Heart right ventricle (tissue), 16 donors: ENCODE measurements around the gene TIMP2. TPM values are rescaled to one million over a fixed set of nuclear protein-coding genes. Genes with fewer than 3 reads are reported as not detected.
"Not testable (repeated sequence)": the region's sequence is repeated elsewhere in the genome, so short reads cannot be mapped to it uniquely, and the experiment has no call there.

Source experiments
- ATAC-seq, 8 donors: fragments of 200-7000 bp; cut with Tn5 transposase; one replicate each; pipeline ENCODE4 v1.9.1; 2020; ENCODE audit warnings: mild to moderate bottlenecking in 8 of 8, moderate library complexity in 8 of 8, moderate number of reproducible peaks in 1 of 8
- DNase-seq, 2 donors: peaks; one replicate each; pipeline ENCODE4 v3.0.0-alpha.2; 2020
- H3K27ac ChIP-seq, 10 donors: fragments of 200-600 bp; sonication (generic) in 2 of 10; one replicate each; pipeline versions ENCODE4 v1.5.0 to v1.8.0; 2020 to 2022; ENCODE audit warnings: mild to moderate bottlenecking in 3 of 10
- H3K27me3 ChIP-seq, 7 donors: fragments of 200-600 bp; one replicate each; pipeline ENCODE4 v1.8.0; 2021 to 2022; ENCODE audit warnings: mild to moderate bottlenecking in 2 of 7
- H3K36me3 ChIP-seq, 9 donors: fragments of 200-600 bp; sonication (generic) in 1 of 9; one replicate each; pipeline versions ENCODE4 v1.5.0 to v1.8.0; 2020 to 2022; ENCODE audit warnings: mild to moderate bottlenecking in 2 of 9
- H3K4me1 ChIP-seq, 9 donors: fragments of 200-600 bp; sonication (generic) in 1 of 9; one replicate each; pipeline versions ENCODE4 v1.5.0 to v1.8.0; 2020 to 2022; ENCODE audit warnings: mild to moderate bottlenecking in 4 of 9
- H3K4me3 ChIP-seq, 10 donors: fragments of 200-600 bp; sonication (generic) in 2 of 10; one replicate each; pipeline versions ENCODE4 v1.5.0 to v1.8.0; 2020 to 2022; ENCODE audit warnings: mild to moderate bottlenecking in 7 of 10, moderate library complexity in 2 of 10
- H3K9me3 ChIP-seq, 11 donors: fragments of 200-600 bp in 10 of 11; sonication (generic) in 2 of 11; one replicate each; pipeline versions ENCODE4 v1.5.0 to v1.8.0; 2013 to 2022; ENCODE audit warnings: mild to moderate bottlenecking in 2 of 11, control low read depth in 1 of 11, moderate library complexity in 1 of 11
- WGBS, 2 donors: extraction: QIAGEN DNeasy Blood & Tissue Kit; methylation state at CpG; one replicate each; pipeline ENCODE4 v1.1.7; 2013; ENCODE audit warnings: inconsistent platforms in 1 of 2; 5-methylcytosine and 5-hydroxymethylcytosine counted together
- intact Hi-C, 10 donors: fragments of 100-400 bp; cut with DNase I; formaldehyde crosslinking; loops; one replicate each; pipeline versions ENCODE4 v1.11.1 to v1.14.2; 2022
- polyA plus RNA-seq, 2 donors: library from polyadenylated mRNA; stranded (reverse); fragments of 200-250 nt; gene quantifications; one replicate each; pipeline ENCODE4 v1.2.3, GENCODE V29; 2013
- total RNA-seq, 10 donors: library from RNA; stranded (reverse); fragmentation: NEBNext Ultra II Directional in 3 of 10; extraction: Animal tissue kit (Norgen Biotek cat#: 25700) in 3 of 10; gene quantifications; one replicate each; pipeline versions ENCODE4 v1.2.1 to v1.2.4, GENCODE V29; 2021 to 2023
- TF ChIP-seq, protein P1 (sequence below), 9 donors: fragments of 200-600 bp; sonication (generic) in 2 of 9; IDR thresholded peaks; one replicate each; pipeline versions ENCODE4 v1.5.0 to v1.8.0; 2021 to 2022; ENCODE audit warnings: antibody characterized with exemption in 9 of 9, mild to moderate bottlenecking in 5 of 9, moderate library complexity in 1 of 9
- donor health status: Arrhythmogenic right ventricular cardiomyopathy.
- donor health status: ischemic (EF 13 %, LVEDD 7.1; RV severe dilation, severe dysfunction).
- donor health status: healthy with polysubstance abuse.
- donor health status: DM: no; HTN: yes; CAD: no.
- donor health status: DM: no; HTN: no; CAD: no.
- donor health status: ischemic (EF 25% LVEDD 6.9; RV normal size, moderate dysfunction).
- donor health status: ischemic (EF 25% LVEDD 5.7; RV mildly dilated, moderate dysfunction).
- donor health status: healthy.
- donor health status: DM: yes; HTN: yes; CAD: no.
- donor health status: Ischemic cardiomyopathy.
- donor health status: ischemic (EF 35%, LVEDD 5.7; RV mildly dilated, moderate dysfunction).
- donor health status: nonischemic (EF 11% LVEDD 7.7; RV severe dilation, severe dysfunction).
- donor health status: DM: yes; HTN: yes; CAD: no.
- donor health status: PGD.
- donor health status: ischemic (EF 29% LVEDD 5.4; RV normal size, mild dysfunction).
- donor health status: nonischemic (EF 23%, LVEDD 6.1; RV moderate dilation, normal function).

Gene TIMP2
- total and polyA plus RNA-seq, 12 donors: 32.4 to 118 (median 96.7) TPM

DNA sequence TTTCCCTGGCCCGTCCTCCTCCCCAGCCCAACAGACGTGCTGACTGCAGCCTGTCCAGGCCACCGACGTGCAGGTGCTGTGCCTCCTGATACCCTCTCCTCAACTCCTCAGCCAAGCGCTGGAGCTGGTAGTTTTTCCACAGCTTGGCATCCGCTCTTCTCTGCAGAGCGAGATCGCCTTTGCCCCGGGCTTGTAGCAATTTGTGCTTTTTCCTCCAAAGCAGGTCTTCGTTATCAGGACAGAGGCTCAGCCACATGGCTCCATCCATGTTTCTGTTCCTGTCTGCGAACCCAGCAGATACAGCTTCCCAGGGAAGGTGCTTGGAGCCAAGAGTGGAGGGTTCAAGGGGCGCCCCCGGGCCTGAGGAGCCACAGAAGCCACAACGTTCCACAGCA is 33.1 kb downstream of the TIMP2 start:
- DNase-seq (no peak), ATAC-seq (no peak)
- TF ChIP-seq, protein P1, sequence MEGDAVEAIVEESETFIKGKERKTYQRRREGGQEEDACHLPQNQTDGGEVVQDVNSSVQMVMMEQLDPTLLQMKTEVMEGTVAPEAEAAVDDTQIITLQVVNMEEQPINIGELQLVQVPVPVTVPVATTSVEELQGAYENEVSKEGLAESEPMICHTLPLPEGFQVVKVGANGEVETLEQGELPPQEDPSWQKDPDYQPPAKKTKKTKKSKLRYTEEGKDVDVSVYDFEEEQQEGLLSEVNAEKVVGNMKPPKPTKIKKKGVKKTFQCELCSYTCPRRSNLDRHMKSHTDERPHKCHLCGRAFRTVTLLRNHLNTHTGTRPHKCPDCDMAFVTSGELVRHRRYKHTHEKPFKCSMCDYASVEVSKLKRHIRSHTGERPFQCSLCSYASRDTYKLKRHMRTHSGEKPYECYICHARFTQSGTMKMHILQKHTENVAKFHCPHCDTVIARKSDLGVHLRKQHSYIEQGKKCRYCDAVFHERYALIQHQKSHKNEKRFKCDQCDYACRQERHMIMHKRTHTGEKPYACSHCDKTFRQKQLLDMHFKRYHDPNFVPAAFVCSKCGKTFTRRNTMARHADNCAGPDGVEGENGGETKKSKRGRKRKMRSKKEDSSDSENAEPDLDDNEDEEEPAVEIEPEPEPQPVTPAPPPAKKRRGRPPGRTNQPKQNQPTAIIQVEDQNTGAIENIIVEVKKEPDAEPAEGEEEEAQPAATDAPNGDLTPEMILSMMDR (IDR thresholded peaks at IDR 0.05): no peak
- no peaks in the 10 kb centered on the region for H3K27me3 ChIP-seq
- no peaks in the 10 kb centered on the region for H3K9me3 ChIP-seq
- intact Hi-C loops: no loop called here
- H3K4me3 ChIP-seq: no peak overlapping the region
- H3K4me1 ChIP-seq: peaks cover 37 to 81% (median 71%) of the 10 kb centered on the region in 9 donors
- H3K27ac ChIP-seq: peak overlapping the region in 5 of 10 donors; percentile 6 to 81 (median 38)
- WGBS, 2 donors: 76 to 81% methylated on average over 14 of the region's 14 CpGs
- H3K36me3 ChIP-seq: peaks cover 0 to 13% (median 0%) of the 10 kb centered on the region in 9 donors

- H3K9me3 ChIP-seq: no peaks in the 10 kb centered on the region
- H3K36me3 ChIP-seq: peaks cover 0 to 17% (median 0%) of the 10 kb centered on the region in 9 donors
- WGBS, 2 donors: 77 to 84% methylated on average over 21 of the region's 21 CpGs
- DNase-seq (no peak), ATAC-seq (no peak)
- TF ChIP-seq, protein P1 (IDR thresholded peaks at IDR 0.05): no peak
- intact Hi-C loops: no loop called here
- H3K4me3 ChIP-seq: no peak overlapping the region
- no peaks in the 10 kb centered on the region for H3K27me3 ChIP-seq
- H3K27ac ChIP-seq: peak overlapping the region in 6 of 10 donors; percentile 11 to 81 (median 34)
- peaks cover 33 to 78% (median 66%) of the 10 kb centered on the region in 9 donors for H3K4me1 ChIP-seq
Measured at GRCh38 chr17:78891406-78892061, 33.7 kb downstream of the TIMP2 start.

GRCh38 chr17:78890498-78890897 is 34.7 kb downstream of the TIMP2 start:
- peak in 7 of 8 donors; percentile 31 to 66 (median 48) for ATAC-seq
- 79 to 88% methylated on average over 16 of the region's 16 CpGs for WGBS, 2 donors
- peaks cover 23 to 78% (median 66%) of the 10 kb centered on the region in 9 donors for H3K4me1 ChIP-seq

DNA sequence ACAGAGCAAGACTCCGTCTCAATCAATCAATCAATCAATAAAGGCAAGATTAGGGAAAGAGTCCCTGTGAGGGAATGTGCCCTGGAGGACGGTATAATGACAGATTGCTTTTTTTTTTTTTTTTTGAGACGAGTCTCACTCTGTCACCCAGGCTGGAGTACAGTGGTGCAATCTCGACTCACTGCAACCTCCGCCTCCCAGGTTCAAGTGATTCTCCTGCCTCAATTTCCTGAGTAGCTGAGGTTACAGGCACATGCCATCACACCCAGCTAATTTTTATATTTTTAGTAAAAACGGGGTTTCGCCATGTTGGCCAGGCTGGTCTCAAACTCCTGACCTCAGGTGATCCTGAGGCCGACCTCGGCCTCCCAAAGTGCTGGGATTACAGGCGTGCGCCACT is 35.1 kb downstream of the TIMP2 start:
- H3K9me3 ChIP-seq, DNase-seq, intact Hi-C loops, H3K27me3 ChIP-seq, ATAC-seq, H3K4me3 ChIP-seq: not testable (repeated sequence)
- Histone ChIP-seq H3K4me1 (peaks cover 20 to 78% (median 66%) of the 10 kb centered on the region in 9 donors), H3K36me3 (peaks cover 0 to 17% (median 0%) of the 10 kb centered on the region in 9 donors), H3K27ac (peak overlapping the region in 7 of 10 donors; percentile 13 to 81 (median 28))
- WGBS, 2 donors: 88 to 92% methylated on average over 11 of the region's 11 CpGs

More at GRCh38 chr17:78890498-78890897, 34.7 kb downstream of the TIMP2 start:
- TF ChIP-seq, protein P1 (IDR thresholded peaks at IDR 0.05): no peak
- no peaks in the 10 kb centered on the region for H3K27me3 ChIP-seq
- H3K9me3 ChIP-seq: no peaks in the 10 kb centered on the region
- no peak overlapping the region for H3K4me3 ChIP-seq
- intact Hi-C loops: no loop called here
- peak; percentile 46 to 56 for DNase-seq
- H3K36me3 ChIP-seq: peaks cover 0 to 17% (median 0%) of the 10 kb centered on the region in 9 donors
- peak overlapping the region in 7 of 10 donors; percentile 11 to 81 (median 34) for H3K27ac ChIP-seq

- Histone ChIP-seq H3K36me3 (peaks cover 0 to 17% (median 0%) of the 10 kb centered on the region in 9 donors), H3K4me1 (peaks cover 20 to 80% (median 68%) of the 10 kb centered on the region in 9 donors), H3K27me3 (no peaks in the 10 kb centered on the region), H3K27ac (peak overlapping the region in 7 of 10 donors; percentile 12 to 81 (median 25)), H3K9me3 (no peaks in the 10 kb centered on the region), H3K4me3 (no peak overlapping the region)
- DNase-seq: no peak
- 54 to 73% methylated on average over 8 of the region's 8 CpGs for WGBS, 2 donors
- peak in 1 of 8 donors; percentile 25 for ATAC-seq
- intact Hi-C loops: loop anchor here in 3 of 10 donors (2.0 to 5.0 kb wide), 2 partner anchors 31 to 33 kb away; no protein-coding TSS in a partner anchor
- TF ChIP-seq, protein P1 (IDR thresholded peaks at IDR 0.05): no peak
Measured at GRCh38 chr17:78889531-78889930, 35.7 kb downstream of the TIMP2 start.
